Measurements from ENCODE around the gene ELN. TPM values are rescaled to one million over a fixed set of nuclear protein-coding genes. Genes with fewer than 3 reads are reported as not detected.

Gene ELN
- total and polyA plus RNA-seq, 2 donors (not counting 3 experiments of a cell fraction or from before 2014, with no cell fraction given) = 1.7 to 2.6 TPM

DNA sequence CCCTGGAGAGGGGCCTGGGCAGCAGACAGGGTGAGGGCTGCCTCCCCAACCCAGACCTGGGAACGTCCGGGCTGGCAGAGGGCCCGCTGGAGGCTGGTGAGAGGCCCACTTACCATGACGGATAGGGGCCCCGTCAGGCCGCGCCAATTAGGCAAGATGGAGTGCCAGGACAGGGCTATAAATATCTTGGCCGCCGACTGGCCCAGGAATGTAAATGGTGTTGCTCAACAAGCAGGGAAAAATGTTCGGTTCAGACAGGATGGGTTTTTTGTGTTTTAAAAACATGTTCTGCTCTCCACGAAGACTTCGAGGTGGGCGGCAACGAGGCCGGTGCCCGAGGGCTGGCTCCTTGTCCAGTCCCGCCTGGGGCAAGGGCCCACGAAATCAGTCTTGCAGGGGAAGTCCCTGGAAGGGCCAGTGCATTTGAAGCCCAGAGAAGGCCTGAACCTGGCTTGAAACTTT lies 35.8 kb upstream of the ELN start:
- Histone ChIP-seq H3K36me3 (ENCODE audit: control insufficient read depth in 2 of 2, extremely low read depth in 1 of 2, insufficient read depth in 2 of 2, low read length in 2 of 2) (no peaks in the 10 kb centered on the region), H3K9ac (replicated peaks; ENCODE audit: extremely low read depth, insufficient read depth, low read length) (no peak overlapping the region), H3K9me3 (replicated peaks; ENCODE audit: control insufficient read depth, insufficient read depth, low read length) (no peaks in the 10 kb centered on the region), H3K9me1 (replicated peaks; ENCODE audit: control insufficient read depth, extremely low read depth, insufficient read depth, low read length) (no peaks in the 10 kb centered on the region), H3K79me2 (ENCODE audit: control insufficient read depth, insufficient read depth, low read length) (no peaks in the 10 kb centered on the region), H2AFZ (ENCODE audit: low read depth, low read length) (no peak overlapping the region), H3K27me3 (ENCODE audit: control insufficient read depth in 2 of 2, insufficient read depth in 2 of 2, low read length in 2 of 2) (no peaks in the 10 kb centered on the region), H4K20me1 (replicated peaks; ENCODE audit: control insufficient read depth, extremely low read depth, insufficient read depth, low read length) (no peaks in the 10 kb centered on the region), H3K27ac (ENCODE audit: insufficient read depth, low read depth, low read length) (no peak overlapping the region), H3K4me2 (ENCODE audit: insufficient read depth, low read length) (no peak overlapping the region), H3K4me1 (ENCODE audit: control insufficient read depth, extremely low read depth, insufficient read depth, low read length) (no peaks in the 10 kb centered on the region), H3K4me3 (replicated peaks in 1 of 3; ENCODE audit: insufficient read depth in 1 of 3, low read depth in 1 of 3, low read length in 3 of 3) (no peak overlapping the region)
- dilution Hi-C loops (cut with MboI; ENCODE audit: extremely low pct_ligation_motif_present, low sequenced_read_pairs) = no loop called here
- ChIA-PET CTCF (interaction anchor here (2.2 kb wide), 1 partner anchor 34 kb away, joined by 8 read pairs; no protein-coding TSS in a partner anchor), POLR2A (no interaction called here)
- TF ChIP-seq JUN (IDR thresholded peaks at IDR 0.05; ENCODE audit: borderline replicate concordance, insufficient read depth, insufficient read length, low read depth) (no peak), MYC (IDR thresholded peaks at IDR 0.05; ENCODE audit: low read depth, low read length) (no peak), GATA2 (IDR thresholded peaks at IDR 0.05; ENCODE audit: insufficient read depth, insufficient read length, low read depth, low read length) (no peak), EZH2 (IDR thresholded peaks at IDR 0.05; ENCODE audit: borderline replicate concordance, low read depth, low read length, severe bottlenecking) (no peak), POLR2A (IDR thresholded peaks at IDR 0.05; ENCODE audit: low read depth, low read length) (no peak), POLR2AphosphoS5 (IDR thresholded peaks at IDR 0.05; ENCODE audit: insufficient read depth, low read depth, low read length) (no peak), FOS (IDR thresholded peaks at IDR 0.05; ENCODE audit: borderline replicate concordance, insufficient read depth, low read length) (no peak)
- TF ChIP-seq, protein P1, sequence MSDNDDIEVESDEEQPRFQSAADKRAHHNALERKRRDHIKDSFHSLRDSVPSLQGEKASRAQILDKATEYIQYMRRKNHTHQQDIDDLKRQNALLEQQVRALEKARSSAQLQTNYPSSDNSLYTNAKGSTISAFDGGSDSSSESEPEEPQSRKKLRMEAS (IDR thresholded peaks at IDR 0.05; ENCODE audit: insufficient read depth, insufficient read length) = no peak
- TF ChIP-seq, protein P2, sequence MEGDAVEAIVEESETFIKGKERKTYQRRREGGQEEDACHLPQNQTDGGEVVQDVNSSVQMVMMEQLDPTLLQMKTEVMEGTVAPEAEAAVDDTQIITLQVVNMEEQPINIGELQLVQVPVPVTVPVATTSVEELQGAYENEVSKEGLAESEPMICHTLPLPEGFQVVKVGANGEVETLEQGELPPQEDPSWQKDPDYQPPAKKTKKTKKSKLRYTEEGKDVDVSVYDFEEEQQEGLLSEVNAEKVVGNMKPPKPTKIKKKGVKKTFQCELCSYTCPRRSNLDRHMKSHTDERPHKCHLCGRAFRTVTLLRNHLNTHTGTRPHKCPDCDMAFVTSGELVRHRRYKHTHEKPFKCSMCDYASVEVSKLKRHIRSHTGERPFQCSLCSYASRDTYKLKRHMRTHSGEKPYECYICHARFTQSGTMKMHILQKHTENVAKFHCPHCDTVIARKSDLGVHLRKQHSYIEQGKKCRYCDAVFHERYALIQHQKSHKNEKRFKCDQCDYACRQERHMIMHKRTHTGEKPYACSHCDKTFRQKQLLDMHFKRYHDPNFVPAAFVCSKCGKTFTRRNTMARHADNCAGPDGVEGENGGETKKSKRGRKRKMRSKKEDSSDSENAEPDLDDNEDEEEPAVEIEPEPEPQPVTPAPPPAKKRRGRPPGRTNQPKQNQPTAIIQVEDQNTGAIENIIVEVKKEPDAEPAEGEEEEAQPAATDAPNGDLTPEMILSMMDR (IDR thresholded peaks at IDR 0.05; ENCODE audit: extremely low read depth in 1 of 2, insufficient read depth in 1 of 2, low read depth in 1 of 2, low read length in 2 of 2) = no peak
- no peak for FAIRE-seq
- no TSS peak for BruUV-seq (replicated peaks)
- no peak for DNase-seq (ENCODE audit: low read depth, low spot score)
- intact Hi-C loops (cut with micrococcal nuclease) = no loop called here

All from endothelial cell of umbilical vein (primary cell).